Measurements from ENCODE around the gene MYO15B. TPM values are rescaled to one million over a fixed set of nuclear protein-coding genes. Genes with fewer than 3 reads are reported as not detected.

Gene MYO15B
- total and polyA plus RNA-seq, 2 donors (not counting 3 experiments of a cell fraction or from before 2014, with no cell fraction given) = 10.2 to 87.8 TPM

DNA sequence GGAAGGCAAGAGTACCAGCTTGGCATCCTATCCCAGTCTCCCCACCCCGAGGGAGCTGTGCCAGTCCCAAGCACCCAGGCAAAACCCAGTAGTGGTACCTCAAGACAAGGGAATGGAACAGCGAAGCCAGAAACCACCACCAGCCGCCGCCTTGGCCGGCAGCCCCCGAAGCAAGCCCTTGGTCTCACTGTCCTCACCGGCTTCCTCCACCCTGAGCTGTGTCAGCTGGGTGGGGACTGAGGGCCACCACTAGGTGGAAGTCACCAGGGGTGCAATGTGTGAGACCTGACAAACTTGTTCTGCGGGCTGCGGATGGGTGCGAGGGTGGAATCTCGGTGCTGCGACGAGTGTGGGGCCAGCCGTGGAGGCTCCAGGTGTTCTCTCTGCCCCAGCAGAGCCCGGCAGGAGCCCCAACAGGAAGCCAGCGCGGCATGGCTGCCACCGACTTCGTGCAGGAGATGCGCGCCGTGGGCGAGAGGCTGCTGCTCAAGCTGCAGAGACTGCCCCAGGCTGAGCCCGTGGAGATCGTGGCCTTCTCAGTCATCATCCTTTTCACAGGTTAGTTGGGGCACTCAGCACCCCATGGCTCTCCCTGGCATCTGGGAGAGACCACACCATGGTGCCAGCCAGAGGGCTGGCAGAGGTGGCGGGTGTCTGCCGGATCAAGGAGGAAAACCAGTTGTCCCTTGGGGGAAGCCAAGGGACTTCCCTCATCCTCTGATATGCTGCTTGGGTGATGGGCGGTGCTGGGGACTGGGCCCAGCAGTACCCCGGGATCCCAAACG, 52.4 kb downstream of the MYO15B start:
- ChIA-PET POLR2A (no interaction called here), CTCF (interaction anchor here (1.1 to 2.8 kb wide), 3 partner anchors 12 to 108 kb away, joined by 4 to 16 read pairs (median 4); no protein-coding TSS in a partner anchor)
- Histone ChIP-seq H3K4me1 (ENCODE audit: control insufficient read depth, extremely low read depth, insufficient read depth, low read length) (no peaks in the 10 kb centered on the region), H3K27ac (ENCODE audit: insufficient read depth, low read depth, low read length) (no peak overlapping the region), H3K27me3 (ENCODE audit: control insufficient read depth in 2 of 2, insufficient read depth in 2 of 2, low read length in 2 of 2) (no peaks in the 10 kb centered on the region), H3K79me2 (ENCODE audit: control insufficient read depth, insufficient read depth, low read length) (no peaks in the 10 kb centered on the region), H4K20me1 (replicated peaks; ENCODE audit: control insufficient read depth, extremely low read depth, insufficient read depth, low read length) (no peaks in the 10 kb centered on the region), H3K9me1 (replicated peaks; ENCODE audit: control insufficient read depth, extremely low read depth, insufficient read depth, low read length) (no peaks in the 10 kb centered on the region), H3K9me3 (replicated peaks; ENCODE audit: control insufficient read depth, insufficient read depth, low read length) (no peaks in the 10 kb centered on the region), H3K36me3 (ENCODE audit: control insufficient read depth in 2 of 2, extremely low read depth in 1 of 2, insufficient read depth in 2 of 2, low read length in 2 of 2) (peaks cover 0 to 3% of the 10 kb centered on the region in 2 experiments), H3K4me2 (ENCODE audit: insufficient read depth, low read length) (no peak overlapping the region), H2AFZ (ENCODE audit: low read depth, low read length) (no peak overlapping the region), H3K4me3 (replicated peaks in 1 of 3; ENCODE audit: insufficient read depth in 1 of 3, low read depth in 1 of 3, low read length in 3 of 3) (no peak overlapping the region), H3K9ac (replicated peaks; ENCODE audit: extremely low read depth, insufficient read depth, low read length) (no peak overlapping the region)
- no peak for DNase-seq (ENCODE audit: low read depth, low spot score)
- no TSS peak for BruUV-seq (replicated peaks)
- dilution Hi-C loops (cut with MboI; ENCODE audit: extremely low pct_ligation_motif_present, low sequenced_read_pairs) (no loop called here), intact Hi-C loops (cut with micrococcal nuclease) (no loop called here)
- FAIRE-seq = no peak
- TF ChIP-seq POLR2AphosphoS5 (IDR thresholded peaks at IDR 0.05; ENCODE audit: insufficient read depth, low read depth, low read length) (no peak), POLR2A (IDR thresholded peaks at IDR 0.05; ENCODE audit: low read depth, low read length) (no peak), JUN (IDR thresholded peaks at IDR 0.05; ENCODE audit: borderline replicate concordance, insufficient read depth, insufficient read length, low read depth) (no peak)
- TF ChIP-seq, protein P1, sequence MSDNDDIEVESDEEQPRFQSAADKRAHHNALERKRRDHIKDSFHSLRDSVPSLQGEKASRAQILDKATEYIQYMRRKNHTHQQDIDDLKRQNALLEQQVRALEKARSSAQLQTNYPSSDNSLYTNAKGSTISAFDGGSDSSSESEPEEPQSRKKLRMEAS (IDR thresholded peaks at IDR 0.05; ENCODE audit: insufficient read depth, insufficient read length) = no peak
- TF ChIP-seq, protein P2, sequence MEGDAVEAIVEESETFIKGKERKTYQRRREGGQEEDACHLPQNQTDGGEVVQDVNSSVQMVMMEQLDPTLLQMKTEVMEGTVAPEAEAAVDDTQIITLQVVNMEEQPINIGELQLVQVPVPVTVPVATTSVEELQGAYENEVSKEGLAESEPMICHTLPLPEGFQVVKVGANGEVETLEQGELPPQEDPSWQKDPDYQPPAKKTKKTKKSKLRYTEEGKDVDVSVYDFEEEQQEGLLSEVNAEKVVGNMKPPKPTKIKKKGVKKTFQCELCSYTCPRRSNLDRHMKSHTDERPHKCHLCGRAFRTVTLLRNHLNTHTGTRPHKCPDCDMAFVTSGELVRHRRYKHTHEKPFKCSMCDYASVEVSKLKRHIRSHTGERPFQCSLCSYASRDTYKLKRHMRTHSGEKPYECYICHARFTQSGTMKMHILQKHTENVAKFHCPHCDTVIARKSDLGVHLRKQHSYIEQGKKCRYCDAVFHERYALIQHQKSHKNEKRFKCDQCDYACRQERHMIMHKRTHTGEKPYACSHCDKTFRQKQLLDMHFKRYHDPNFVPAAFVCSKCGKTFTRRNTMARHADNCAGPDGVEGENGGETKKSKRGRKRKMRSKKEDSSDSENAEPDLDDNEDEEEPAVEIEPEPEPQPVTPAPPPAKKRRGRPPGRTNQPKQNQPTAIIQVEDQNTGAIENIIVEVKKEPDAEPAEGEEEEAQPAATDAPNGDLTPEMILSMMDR (IDR thresholded peaks at IDR 0.05; ENCODE audit: extremely low read depth in 1 of 2, insufficient read depth in 1 of 2, low read depth in 1 of 2, low read length in 2 of 2) = no peak
